PFSK-1 (cell line): ENCODE results near the gene GPR15LG.
A peak's percentile ranks its signal among the peaks of the same experiment; 100 is the strongest.

ENCODE experiments used
- POLR2AphosphoS5 ChIP-seq: IDR thresholded peaks from 2 replicates; pipeline ENCODE4 v1.6.1; 2012; ENCODE audit warnings: low read depth, mild to moderate bottlenecking, control low read depth, low read length, moderate library complexity
- REST ChIP-seq, 2 experiments: IDR thresholded peaks; 2 replicates each; pipeline versions ENCODE4 v1.6.1 to v1.8.0; 2011 to 2012; ENCODE audit warnings: low read depth in 2 of 2, low read length in 2 of 2, control low read depth in 1 of 2, inconsistent platforms in 1 of 2, mild to moderate bottlenecking in 1 of 2, moderate library complexity in 1 of 2; ENCODE audit not compliant: insufficient read depth in 1 of 2
- SIN3A ChIP-seq: IDR thresholded peaks from 2 replicates; pipeline ENCODE4 v1.6.1; 2012; ENCODE audit warnings: mild to moderate bottlenecking, low read length, moderate library complexity, borderline replicate concordance; ENCODE audit not compliant: insufficient read depth
- TAF1 ChIP-seq: IDR thresholded peaks from 2 replicates; pipeline ENCODE4 v1.6.1; 2012; ENCODE audit warnings: low read length, control low read depth, borderline replicate concordance; ENCODE audit not compliant: insufficient read depth

- TF ChIP-seq REST (IDR thresholded peaks at IDR 0.05; ENCODE audit: insufficient read depth in 1 of 2, low read depth in 2 of 2, low read length in 2 of 2) (no peak), POLR2AphosphoS5 (peak; percentile 66), SIN3A (no peak), TAF1 (peak; percentile 72; the same call in 1 of the 2 replicates)
Measured at GRCh38 chr10:84139126-84140035, 34.2 kb upstream of the GPR15LG start, which contains the start of gene GHITM.
